Adrenal gland (tissue), 12 donors: ENCODE measurements around the gene RAB11B. TPM values are rescaled to one million over a fixed set of nuclear protein-coding genes. Genes with fewer than 3 reads are reported as not detected.

Experiments
- DNase-seq, 7 donors: peaks; one replicate each; pipeline ENCODE4 v3.0.0-alpha.2; 2019 to 2020
- H3K27ac ChIP-seq, 5 donors: fragments of 200-600 bp; sonication (generic) in 4 of 5; 1 replicate in 3 of 5; 2 replicates in 2 of 5; pipeline versions ENCODE4 v1.5.1 to v1.8.0; 2016 to 2020; ENCODE audit warnings: mild to moderate bottlenecking in 1 of 5
- H3K27me3 ChIP-seq: fragments of 200-600 bp; 2 replicates; pipeline ENCODE4 v1.8.0; 2021
- H3K36me3 ChIP-seq, 2 donors: fragments of 200-600 bp; replicated peaks in 1 of 2; 1 replicate in 1 of 2; 2 replicates in 1 of 2; pipeline versions ENCODE4 v1.5.1 to v1.8.0; 2018 to 2022
- H3K4me1 ChIP-seq, 2 donors: fragments of 200-600 bp; replicated peaks in 1 of 2; 1 replicate in 1 of 2; 2 replicates in 1 of 2; pipeline versions ENCODE4 v1.5.1 to v1.8.0; 2018 to 2021
- H3K4me3 ChIP-seq, 4 donors: fragments of 200-600 bp; sonication (generic) in 3 of 4; one replicate each; pipeline ENCODE4 v1.5.1; 2016 to 2018
- H3K9me3 ChIP-seq, 3 donors: fragments of 200-600 bp; sonication (generic) in 1 of 3; replicated peaks in 1 of 3; 1 replicate in 2 of 3; 2 replicates in 1 of 3; pipeline versions ENCODE4 v1.5.1 to v1.8.0; 2016 to 2021
- CTCF ChIP-seq, 6 experiments: fragments of 450-650 bp in 4 of 6; fragments of 200-600 bp in 2 of 6; sonication (generic) in 1 of 6; IDR thresholded peaks; 1 replicate in 5 of 6; 2 replicates in 1 of 6; pipeline versions ENCODE4 v1.5.1 to v1.8.0; 2016 to 2021; ENCODE audit warnings: antibody characterized with exemption in 6 of 6, mild to moderate bottlenecking in 2 of 6, moderate library complexity in 1 of 6
- POLR2A ChIP-seq, 2 donors: fragments of 450-650 bp; IDR thresholded peaks; one replicate each; pipeline ENCODE4 v1.6.1; 2017; ENCODE audit warnings: antibody characterized with exemption in 2 of 2, mild to moderate bottlenecking in 2 of 2, moderate library complexity in 1 of 2
- WGBS, 4 donors: extraction: QIAGEN DNeasy Blood & Tissue Kit in 2 of 4; methylation state at CpG; one replicate each; pipeline versions ENCODE4 v1.1.5 to v1.1.7; 2013 to 2017; 5-methylcytosine and 5-hydroxymethylcytosine counted together
- intact Hi-C, 2 donors: fragments of 100-400 bp; cut with DNase I; formaldehyde crosslinking; loops; one replicate each; pipeline versions ENCODE4 v1.14.1 to v1.15.0; 2022 to 2023
- polyA plus RNA-seq, 3 donors: library from polyadenylated mRNA; stranded (reverse); fragments of 200-250 nt in 2 of 3; fragments of 350-450 nt in 1 of 3; fragmentation: Illumina TruSeq in 1 of 3; extraction: RNeasy Lipid Tissue Mini Kit (QIAGEN cat#74804) in 1 of 3; gene quantifications; one replicate each; pipeline ENCODE4 v1.2.3, GENCODE V29; 2013 to 2014
- total RNA-seq, 9 donors: library from RNA; depleted of rRNA in 4 of 9; stranded (reverse); fragments of >200 nt in 4 of 9; fragments of 120-200 nt in 1 of 9; fragmentation: NEBNext Ultra II Directional in 1 of 9; extraction: Animal tissue kit (Norgen Biotek cat#: 25700) in 1 of 9; gene quantifications; one replicate each; pipeline versions ENCODE4 v1.1.0 to v1.2.4, GENCODE V29; 2013 to 2023
- donor health status: healthy with polysubstance abuse.
- donor health status: Bipolar disorder and iron deficiency.
- donor health status: DM: yes; HTN: yes; CAD: no.
- donor health status: DM: no; HTN: no; CAD: no.
- donor health status: DM: no; HTN: no; CAD: no.
- donor health status: DM: yes; HTN: yes; CAD: no.

The RAB11B gene
- total and polyA plus RNA-seq, 12 donors: 10.7 to 155 (median 72.2) TPM

GRCh38 chr19:8429044-8429443 lies 38.9 kb downstream of the RAB11B start:
- Histone ChIP-seq H3K4me3 (no peak overlapping the region), H3K4me1 (peaks cover 9 to 19% of the 10 kb centered on the region in 2 donors), H3K27me3 (no peaks in the 10 kb centered on the region), H3K27ac (no peak overlapping the region), H3K36me3 (peaks cover 0 to 13% of the 10 kb centered on the region in 2 donors), H3K9me3 (no peaks in the 10 kb centered on the region)
- intact Hi-C loops: no loop called here
- DNase-seq: no peak
- TF ChIP-seq POLR2A (IDR thresholded peaks at IDR 0.05): no peak
- TF ChIP-seq CTCF (IDR thresholded peaks at IDR 0.05): no peak
- WGBS, 4 donors: 86 to 91% (median 87%) methylated on average over 6 of the region's 6 CpGs

- Histone ChIP-seq H3K27ac (no peak overlapping the region), H3K36me3 (peaks cover 0 to 13% of the 10 kb centered on the region in 2 donors), H3K9me3 (no peaks in the 10 kb centered on the region), H3K27me3 (no peaks in the 10 kb centered on the region), H3K4me3 (no peak overlapping the region), H3K4me1 (peaks cover 4 to 14% of the 10 kb centered on the region in 2 donors)
- TF ChIP-seq POLR2A (IDR thresholded peaks at IDR 0.05) (no peak), CTCF (IDR thresholded peaks at IDR 0.05) (no peak)
- WGBS, 4 donors: 92 to 97% (median 95%) methylated on average over 6 of the region's 6 CpGs
- DNase-seq: no peak
- intact Hi-C loops: no loop called here
Observed at GRCh38 chr19:8429826-8430225, 39.7 kb downstream of the RAB11B start.

GRCh38 chr19:8430650-8431049 lies 40.5 kb downstream of the RAB11B start:
- H3K4me3 ChIP-seq: no peak overlapping the region
- H3K27ac ChIP-seq: no peak overlapping the region
- H3K9me3 ChIP-seq: no peaks in the 10 kb centered on the region
- no peaks in the 10 kb centered on the region for H3K27me3 ChIP-seq
- intact Hi-C loops: no loop called here
- H3K4me1 ChIP-seq: peaks cover 4 to 6% of the 10 kb centered on the region in 2 donors
- no peak for DNase-seq
- TF ChIP-seq CTCF (IDR thresholded peaks at IDR 0.05) (no peak), POLR2A (IDR thresholded peaks at IDR 0.05) (no peak)
- WGBS, 4 donors: 92 to 94% (median 92%) methylated on average over 20 of the region's 20 CpGs; no CpG with 5 or more reads in 1 of the 4 donors
- peaks cover 0 to 13% of the 10 kb centered on the region in 2 donors for H3K36me3 ChIP-seq

GRCh38 chr19:8438236-8438635 lies 48.1 kb downstream of the RAB11B start:
- peaks cover 4 to 6% of the 10 kb centered on the region in 2 donors for H3K4me1 ChIP-seq
- H3K27ac ChIP-seq: no peak overlapping the region
- H3K36me3 ChIP-seq: no peaks in the 10 kb centered on the region
- no peaks in the 10 kb centered on the region for H3K9me3 ChIP-seq
- intact Hi-C loops: no loop called here
- TF ChIP-seq POLR2A (IDR thresholded peaks at IDR 0.05) (no peak), CTCF (IDR thresholded peaks at IDR 0.05) (no peak)
- no peak overlapping the region for H3K4me3 ChIP-seq
- DNase-seq: peak in 1 of 7 donors; percentile 11
- no peaks in the 10 kb centered on the region for H3K27me3 ChIP-seq
- 95 to 100% (median 98%) methylated on average over 3 to 12 of the region's 12 CpGs for WGBS, 4 donors
